HG03064 (cell line): Measurements from ENCODE around the gene AKR1E2.

ENCODE experiments used
- ATAC-seq: cut with Tn5 transposase; IDR thresholded peaks from one replicate; pipeline ENCODE4 v1.9.1; 2021; ENCODE audit warnings: low read depth; ENCODE audit not compliant: unreplicated experiment

The AKR1E2 gene

GRCh38 chr10:4888236-4888635 lies 62.2 kb downstream of the AKR1E2 start:
- ATAC-seq = no peak

DNA sequence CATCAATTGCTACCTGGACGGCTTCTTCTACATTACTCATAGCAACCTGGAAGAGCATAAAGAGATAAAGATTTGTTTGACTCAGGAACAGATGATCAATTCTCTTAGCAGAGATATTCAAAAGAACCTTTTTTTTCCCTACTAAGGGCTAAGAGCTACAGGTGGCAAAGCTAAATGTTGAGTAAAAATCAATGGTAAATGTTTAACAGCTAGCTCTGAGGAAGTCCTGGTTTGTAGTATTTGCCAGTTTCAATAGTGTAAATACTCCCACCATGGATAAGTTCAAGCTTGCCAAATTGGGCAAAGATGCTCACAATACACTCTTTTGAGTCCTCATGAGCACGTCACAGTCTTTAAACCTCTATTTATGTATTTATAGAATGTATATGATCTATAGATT lies 64.0 kb downstream of the AKR1E2 start:
- no peak for ATAC-seq

- no peak for ATAC-seq
These were observed 66.7 kb downstream of the AKR1E2 start for GRCh38 chr10:4892681-4893080.

DNA sequence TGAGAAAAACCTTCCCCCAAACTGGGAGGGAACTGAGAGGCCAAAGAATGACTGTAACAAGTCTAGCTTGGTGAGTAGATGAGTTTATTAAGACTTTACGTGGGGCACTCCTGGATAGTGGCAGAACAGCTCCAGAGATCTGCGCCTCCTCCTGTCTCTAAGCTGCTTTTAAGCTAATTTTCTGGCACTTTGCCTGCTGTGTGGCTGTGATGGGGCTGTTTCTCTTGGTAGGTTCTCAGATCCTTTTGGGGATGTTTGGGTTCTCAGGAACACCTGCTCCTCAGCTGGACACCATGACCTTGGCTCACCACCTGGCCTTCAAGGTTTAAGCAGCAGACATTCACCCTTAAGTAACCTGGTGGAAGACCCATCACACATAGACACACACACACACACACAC lies 68.3 kb downstream of the AKR1E2 start:
- ATAC-seq = no peak
